ENCODE data around the gene IKBKE.

The IKBKE gene

GRCh38 chr1:206503591-206504362 is 33.5 kb downstream of the IKBKE start:
- no peak overlapping the region for H3K4me3 ChIP-seq (replicated peaks in 1 of 2; ENCODE audit: low read depth in 2 of 2, low read length in 2 of 2)
- DNase-seq (ENCODE audit: low read depth in 2 of 2), result peak; percentile 94 to 99
- no peak for TF ChIP-seq CTCF (IDR thresholded peaks at IDR 0.05; ENCODE audit: low read depth, low read length)

- no peak for DNase-seq (ENCODE audit: low read depth in 2 of 2)
- H3K4me3 ChIP-seq (replicated peaks in 1 of 2; ENCODE audit: low read depth in 2 of 2, low read length in 2 of 2), result no peak overlapping the region
- no peak for TF ChIP-seq CTCF (IDR thresholded peaks at IDR 0.05; ENCODE audit: low read depth, low read length)
These were observed 34.1 kb downstream of the IKBKE start for GRCh38 chr1:206504363-206504713.

- no peak overlapping the region for H3K4me3 ChIP-seq (replicated peaks in 1 of 2; ENCODE audit: low read depth in 2 of 2, low read length in 2 of 2)
- peak; percentile 58 to 67 for DNase-seq (ENCODE audit: low read depth in 2 of 2)
These were observed 35.6 kb downstream of the IKBKE start for GRCh38 chr1:206505702-206506355.

GRCh38 chr1:206506405-206507283 is 36.4 kb downstream of the IKBKE start:
- no peak for TF ChIP-seq CTCF (IDR thresholded peaks at IDR 0.05; ENCODE audit: low read depth, low read length)
- peak overlapping the region; percentile 50 to 55 for H3K4me3 ChIP-seq (replicated peaks in 1 of 2; ENCODE audit: low read depth in 2 of 2, low read length in 2 of 2)
- DNase-seq (ENCODE audit: low read depth in 2 of 2), result no peak

More at GRCh38 chr1:206505702-206506355, 35.6 kb downstream of the IKBKE start:
- peak; percentile 76 for TF ChIP-seq CTCF (IDR thresholded peaks at IDR 0.05; ENCODE audit: low read depth, low read length)

GRCh38 chr1:206507284-206508129 is 37.2 kb downstream of the IKBKE start, which contains the start of gene RASSF5:
RASSF5 (plus strand) TSS chr1:206507531; CDS start chr1:206507603, 72 bp downstream.
- peak within 1 kb of the TSS; percentile 50 to 55 for H3K4me3 ChIP-seq (replicated peaks in 1 of 2; ENCODE audit: low read depth in 2 of 2, low read length in 2 of 2)
- peak; percentile 57 to 77 for DNase-seq (ENCODE audit: low read depth in 2 of 2)
- no peak for TF ChIP-seq CTCF (IDR thresholded peaks at IDR 0.05; ENCODE audit: low read depth, low read length)

Data from cardiac fibroblast (primary cell).